Neural progenitor cell (in vitro differentiated cells): ENCODE data around the gene NUDC.

Source experiments
- EZH2phosphoT487 ChIP-seq: fragments of 200-600 bp; sonication (generic); IDR thresholded peaks from 2 replicates; pipeline ENCODE4 v1.6.1; 2017; ENCODE audit warnings: antibody characterized with exemption
- TF ChIP-seq, protein P1 (sequence below): fragments of 200-600 bp; sonication (generic); IDR thresholded peaks from 2 replicates; pipeline ENCODE4 v1.5.1; 2017; ENCODE audit warnings: antibody characterized with exemption, mild to moderate bottlenecking

DNA sequence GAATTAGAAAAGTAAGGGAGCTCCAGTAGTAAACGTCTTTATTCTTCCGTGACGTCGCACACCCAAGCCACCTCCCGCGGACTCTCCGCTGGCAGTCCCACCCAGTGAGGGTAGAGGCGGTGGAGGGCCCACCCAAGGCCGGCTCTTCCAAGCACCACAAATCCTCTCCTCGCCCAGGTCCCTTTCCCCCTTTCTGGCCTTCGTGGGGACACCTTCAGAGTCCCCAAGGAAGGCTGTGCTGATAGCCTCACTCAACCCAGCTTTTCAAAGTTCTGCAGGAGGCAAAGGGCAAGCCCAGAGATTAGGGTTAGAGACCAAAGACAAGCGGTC is 31.1 kb upstream of the NUDC start:
- TF ChIP-seq, protein P1, sequence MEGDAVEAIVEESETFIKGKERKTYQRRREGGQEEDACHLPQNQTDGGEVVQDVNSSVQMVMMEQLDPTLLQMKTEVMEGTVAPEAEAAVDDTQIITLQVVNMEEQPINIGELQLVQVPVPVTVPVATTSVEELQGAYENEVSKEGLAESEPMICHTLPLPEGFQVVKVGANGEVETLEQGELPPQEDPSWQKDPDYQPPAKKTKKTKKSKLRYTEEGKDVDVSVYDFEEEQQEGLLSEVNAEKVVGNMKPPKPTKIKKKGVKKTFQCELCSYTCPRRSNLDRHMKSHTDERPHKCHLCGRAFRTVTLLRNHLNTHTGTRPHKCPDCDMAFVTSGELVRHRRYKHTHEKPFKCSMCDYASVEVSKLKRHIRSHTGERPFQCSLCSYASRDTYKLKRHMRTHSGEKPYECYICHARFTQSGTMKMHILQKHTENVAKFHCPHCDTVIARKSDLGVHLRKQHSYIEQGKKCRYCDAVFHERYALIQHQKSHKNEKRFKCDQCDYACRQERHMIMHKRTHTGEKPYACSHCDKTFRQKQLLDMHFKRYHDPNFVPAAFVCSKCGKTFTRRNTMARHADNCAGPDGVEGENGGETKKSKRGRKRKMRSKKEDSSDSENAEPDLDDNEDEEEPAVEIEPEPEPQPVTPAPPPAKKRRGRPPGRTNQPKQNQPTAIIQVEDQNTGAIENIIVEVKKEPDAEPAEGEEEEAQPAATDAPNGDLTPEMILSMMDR, result no peak
- TF ChIP-seq EZH2phosphoT487, result no peak
